ENCODE data around the gene KRTAP1-4. TPM values are rescaled to one million over a fixed set of nuclear protein-coding genes. Genes with fewer than 3 reads are reported as not detected.
"Not testable (repeated sequence)": the region's sequence is repeated elsewhere in the genome, so short reads cannot be mapped to it uniquely, and the experiment has no call there.

Gene KRTAP1-4
- total RNA-seq, 2 experiments from 2014 or later = not detected

DNA sequence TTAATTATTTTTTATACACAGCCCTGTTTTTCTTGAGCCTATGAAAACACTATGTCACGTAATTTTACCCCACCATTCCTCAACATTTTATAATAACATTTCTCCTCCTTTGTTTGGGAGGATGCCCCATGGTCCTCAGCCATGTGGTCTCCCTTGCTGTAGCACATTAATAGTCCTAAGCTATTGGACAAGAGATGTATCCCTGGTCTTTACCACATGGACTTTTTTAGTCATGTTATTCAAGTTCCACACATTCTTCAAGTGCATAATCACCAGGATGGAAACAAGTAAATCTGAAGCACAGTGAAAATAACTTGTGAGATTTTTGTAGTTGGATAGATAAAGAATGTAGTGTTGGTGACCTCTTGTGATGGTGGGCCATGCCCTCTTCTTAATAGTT, 32.0 kb upstream of the KRTAP1-4 start:
- peaks cover 32% of the 10 kb centered on the region for H3K27me3 Mint-ChIP-seq
- ChIA-PET POLR2A (no interaction called here), CTCF (no interaction called here)
- ATAC-seq = no peak
- TF ChIP-seq, protein P1, sequence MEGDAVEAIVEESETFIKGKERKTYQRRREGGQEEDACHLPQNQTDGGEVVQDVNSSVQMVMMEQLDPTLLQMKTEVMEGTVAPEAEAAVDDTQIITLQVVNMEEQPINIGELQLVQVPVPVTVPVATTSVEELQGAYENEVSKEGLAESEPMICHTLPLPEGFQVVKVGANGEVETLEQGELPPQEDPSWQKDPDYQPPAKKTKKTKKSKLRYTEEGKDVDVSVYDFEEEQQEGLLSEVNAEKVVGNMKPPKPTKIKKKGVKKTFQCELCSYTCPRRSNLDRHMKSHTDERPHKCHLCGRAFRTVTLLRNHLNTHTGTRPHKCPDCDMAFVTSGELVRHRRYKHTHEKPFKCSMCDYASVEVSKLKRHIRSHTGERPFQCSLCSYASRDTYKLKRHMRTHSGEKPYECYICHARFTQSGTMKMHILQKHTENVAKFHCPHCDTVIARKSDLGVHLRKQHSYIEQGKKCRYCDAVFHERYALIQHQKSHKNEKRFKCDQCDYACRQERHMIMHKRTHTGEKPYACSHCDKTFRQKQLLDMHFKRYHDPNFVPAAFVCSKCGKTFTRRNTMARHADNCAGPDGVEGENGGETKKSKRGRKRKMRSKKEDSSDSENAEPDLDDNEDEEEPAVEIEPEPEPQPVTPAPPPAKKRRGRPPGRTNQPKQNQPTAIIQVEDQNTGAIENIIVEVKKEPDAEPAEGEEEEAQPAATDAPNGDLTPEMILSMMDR (IDR thresholded peaks at IDR 0.05) = no peak
- no peak for DNase-seq
- no peak overlapping the region for H3K27ac Mint-ChIP-seq
- no peaks in the 10 kb centered on the region for H3K36me3 Mint-ChIP-seq (ENCODE audit: low read depth)
- no peaks in the 10 kb centered on the region for H3K9me3 Mint-ChIP-seq
- no peak overlapping the region for H3K4me3 Mint-ChIP-seq
- intact Hi-C loops (cut with micrococcal nuclease) = no loop called here
- H3K4me1 Mint-ChIP-seq (ENCODE audit: low read depth) = no peaks in the 10 kb centered on the region

DNA sequence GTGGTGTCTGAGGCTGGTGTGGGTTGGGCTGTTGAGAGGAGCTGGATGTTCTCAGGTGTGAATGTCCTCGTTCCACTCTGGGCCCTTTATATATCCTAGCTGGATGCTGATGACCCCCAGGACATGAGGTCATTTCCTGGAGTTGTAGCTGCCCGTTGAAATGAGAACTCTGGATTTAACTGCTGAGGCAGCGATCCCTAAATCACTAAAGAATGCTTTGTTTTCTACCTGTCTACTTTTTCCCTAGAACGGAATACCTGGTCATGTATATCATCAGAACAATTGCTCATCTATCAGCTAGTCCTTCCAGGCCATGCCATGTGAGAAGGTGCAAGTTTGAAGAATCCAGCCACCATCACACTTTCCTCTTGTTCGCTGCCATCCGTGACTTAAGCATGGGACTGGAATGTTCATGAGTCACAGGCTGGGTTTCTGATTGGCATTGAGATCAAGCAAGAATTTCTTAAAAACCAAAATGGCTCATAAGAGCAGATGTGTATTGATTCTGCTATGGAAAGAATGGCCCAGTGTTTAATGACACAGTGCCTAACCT, 30.1 kb upstream of the KRTAP1-4 start, which contains the start of gene KRTAP2-3:
Gene KRTAP2-3, minus strand, starts transcription at position 63 of the 553 bp plus-strand sequence. CDS start 64 bp downstream, outside the sequence.
- Mint-ChIP-seq H3K27me3 (peaks cover 32% of the 10 kb centered on the region), H3K4me3 (no peak within 1 kb of the TSS), H3K27ac (no peak within 1 kb of the TSS), H3K36me3 (ENCODE audit: low read depth) (no peaks in the 10 kb centered on the region), H3K9me3 (no peaks in the 10 kb centered on the region), H3K4me1 (ENCODE audit: low read depth) (no peaks in the 10 kb centered on the region)
- intact Hi-C loops (cut with micrococcal nuclease) = no loop called here
- TF ChIP-seq, protein P1 (IDR thresholded peaks at IDR 0.05) = no peak
- ATAC-seq (no peak), DNase-seq (no peak)
- CTCF ChIA-PET = no interaction called here
- POLR2A ChIA-PET = interaction anchor here (1.0 kb wide), 1 partner anchor 41 kb away, joined by 3 read pairs; no protein-coding TSS in a partner anchor

- peaks cover 32% of the 10 kb centered on the region for H3K27me3 Mint-ChIP-seq
- ChIA-PET POLR2A (interaction anchor here (1.0 kb wide), 1 partner anchor 40 kb away, joined by 3 read pairs; no protein-coding TSS in a partner anchor), CTCF (interaction anchor here (0.8 kb wide), 1 partner anchor 21 kb away, joined by 3 read pairs; no protein-coding TSS in a partner anchor)
- H3K9me3 Mint-ChIP-seq; DNase-seq; H3K4me1 Mint-ChIP-seq (ENCODE audit: low read depth); H3K4me3 Mint-ChIP-seq; H3K36me3 Mint-ChIP-seq (ENCODE audit: low read depth); ATAC-seq; H3K27ac Mint-ChIP-seq; intact Hi-C loops (cut with micrococcal nuclease): not testable (repeated sequence)
These were observed 29.5 kb upstream of the KRTAP1-4 start for GRCh38 chr17:41059276-41060051.

GRCh38 chr17:41058741-41059140, 28.7 kb upstream of the KRTAP1-4 start:
- intact Hi-C loops (cut with micrococcal nuclease) = no loop called here
- DNase-seq (no peak), ATAC-seq (no peak)
- Mint-ChIP-seq H3K4me1 (ENCODE audit: low read depth) (no peaks in the 10 kb centered on the region), H3K4me3 (no peak overlapping the region), H3K27me3 (peaks cover 33% of the 10 kb centered on the region), H3K9me3 (no peaks in the 10 kb centered on the region), H3K27ac (no peak overlapping the region), H3K36me3 (ENCODE audit: low read depth) (no peaks in the 10 kb centered on the region)
- ChIA-PET CTCF (interaction anchor here (0.8 kb wide), 1 partner anchor 20 kb away, joined by 3 read pairs; no protein-coding TSS in a partner anchor), POLR2A (no interaction called here)
- TF ChIP-seq, protein P1 (IDR thresholded peaks at IDR 0.05) = no peak

DNA sequence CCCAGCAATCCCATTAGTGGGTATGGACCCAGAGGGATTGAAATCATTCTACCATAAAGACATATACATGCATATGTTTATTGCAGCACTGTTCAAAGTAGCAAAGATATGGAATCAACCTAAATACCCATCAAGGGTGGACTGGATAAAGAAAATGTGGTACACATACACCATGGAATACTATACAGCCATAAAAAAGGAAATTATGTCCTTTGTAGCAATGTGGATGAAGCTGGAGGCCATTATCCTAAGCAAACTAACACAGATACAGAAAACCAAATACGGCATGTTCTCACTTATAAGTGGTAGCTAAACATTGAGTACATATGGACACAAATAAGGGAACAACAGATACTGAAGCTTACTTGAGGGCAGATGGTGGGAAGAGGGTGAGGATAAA, 27.6 kb upstream of the KRTAP1-4 start:
- Mint-ChIP-seq H3K27ac (no peak overlapping the region), H3K9me3 (no peaks in the 10 kb centered on the region), H3K36me3 (ENCODE audit: low read depth) (no peaks in the 10 kb centered on the region), H3K4me3 (no peak overlapping the region), H3K4me1 (ENCODE audit: low read depth) (no peaks in the 10 kb centered on the region), H3K27me3 (peaks cover 34% of the 10 kb centered on the region)
- no peak for ATAC-seq
- CTCF ChIA-PET = no interaction called here
- DNase-seq = no peak
- TF ChIP-seq, protein P1 (IDR thresholded peaks at IDR 0.05) = no peak
- POLR2A ChIA-PET = no interaction called here
- intact Hi-C loops (cut with micrococcal nuclease) = no loop called here

- H3K27ac Mint-ChIP-seq; H3K4me3 Mint-ChIP-seq; H3K4me1 Mint-ChIP-seq (ENCODE audit: low read depth); H3K36me3 Mint-ChIP-seq (ENCODE audit: low read depth); CTCF ChIA-PET; H3K9me3 Mint-ChIP-seq; DNase-seq; POLR2A ChIA-PET; intact Hi-C loops (cut with micrococcal nuclease); ATAC-seq: not testable (repeated sequence)
- H3K27me3 Mint-ChIP-seq = peaks cover 22% of the 10 kb centered on the region
These were observed 25.1 kb upstream of the KRTAP1-4 start, which contains the start of gene KRTAP2-2 for GRCh38 chr17:41055130-41055529. KRTAP2-2 (minus strand) TSS chr17:41055230; CDS start chr17:41055211, 19 bp downstream.

- CTCF ChIA-PET; DNase-seq; H3K27ac Mint-ChIP-seq; ATAC-seq; H3K4me1 Mint-ChIP-seq (ENCODE audit: low read depth); H3K9me3 Mint-ChIP-seq; H3K36me3 Mint-ChIP-seq (ENCODE audit: low read depth); H3K4me3 Mint-ChIP-seq; intact Hi-C loops (cut with micrococcal nuclease); POLR2A ChIA-PET: not testable (repeated sequence)
- H3K27me3 Mint-ChIP-seq = peaks cover 21% of the 10 kb centered on the region
These were observed 24.6 kb upstream of the KRTAP1-4 start for GRCh38 chr17:41054556-41054955.

Data from activated CD8-positive, alpha-beta T cell treated with anti-CD3 and anti-CD28 coated beads for 36 hours (primary cell).